ENCODE measurements around the gene SH3RF2.
"Not testable (repeated sequence)": the region's sequence is repeated elsewhere in the genome, so short reads cannot be mapped to it uniquely, and the experiment has no call there.

Gene SH3RF2

GRCh38 chr5:145953202-145953601 lies 16.8 kb downstream of the SH3RF2 start:
- no peak for DNase-seq

GRCh38 chr5:145954140-145954539 lies 17.8 kb downstream of the SH3RF2 start:
- not testable (repeated sequence) for DNase-seq

GRCh38 chr5:145957388-145957787 lies 21.0 kb downstream of the SH3RF2 start:
- DNase-seq = no peak

- DNase-seq = no peak
Measured at GRCh38 chr5:145958436-145958835, 22.1 kb downstream of the SH3RF2 start.

GRCh38 chr5:145960166-145960565 lies 23.8 kb downstream of the SH3RF2 start:
- DNase-seq = no peak

GRCh38 chr5:145960848-145961600 lies 24.6 kb downstream of the SH3RF2 start:
- no peak for DNase-seq

GRCh38 chr5:145962001-145962400 lies 25.6 kb downstream of the SH3RF2 start:
- no peak for DNase-seq

- not testable (repeated sequence) for DNase-seq
Measured at GRCh38 chr5:145964008-145964407, 27.6 kb downstream of the SH3RF2 start.

- DNase-seq = no peak
Measured at GRCh38 chr5:145965804-145966203, 29.4 kb downstream of the SH3RF2 start.

- DNase-seq = no peak
Measured at GRCh38 chr5:145967296-145967695, 30.9 kb downstream of the SH3RF2 start.

GRCh38 chr5:145968970-145969713 lies 32.8 kb downstream of the SH3RF2 start:
- DNase-seq = no peak

- no peak for DNase-seq
Measured at GRCh38 chr5:145969714-145970092, 33.3 kb downstream of the SH3RF2 start.

- no peak for DNase-seq
Measured at GRCh38 chr5:145971108-145971507, 34.7 kb downstream of the SH3RF2 start.

GRCh38 chr5:145971701-145972100 lies 35.3 kb downstream of the SH3RF2 start:
- no peak for DNase-seq

- DNase-seq = no peak
Measured at GRCh38 chr5:145975001-145975360, 38.6 kb downstream of the SH3RF2 start.

GRCh38 chr5:145975361-145976066 lies 39.1 kb downstream of the SH3RF2 start:
- no peak for DNase-seq

- no peak for DNase-seq
Measured at GRCh38 chr5:145976431-145977155, 40.2 kb downstream of the SH3RF2 start.

GRCh38 chr5:145978171-145978570 lies 41.8 kb downstream of the SH3RF2 start:
- no peak for DNase-seq

GRCh38 chr5:145978708-145979107 lies 42.3 kb downstream of the SH3RF2 start:
- DNase-seq = no peak

- DNase-seq = no peak
Measured at GRCh38 chr5:145979270-145980223, 43.2 kb downstream of the SH3RF2 start.

- DNase-seq = no peak
Measured at GRCh38 chr5:145980259-145980658, 43.9 kb downstream of the SH3RF2 start.

- DNase-seq = no peak
Measured at GRCh38 chr5:145980718-145981117, 44.3 kb downstream of the SH3RF2 start.
